ENCODE results near the gene ADD2.
"Not testable (repeated sequence)": the region's sequence is repeated elsewhere in the genome, so short reads cannot be mapped to it uniquely, and the experiment has no call there.

The ADD2 gene

GRCh38 chr2:70748002-70748784 lies 19.8 kb downstream of the ADD2 start:
- no peak for DNase-seq (ENCODE audit: low spot score)

- no peak for DNase-seq (ENCODE audit: low spot score)
These were observed 20.7 kb downstream of the ADD2 start for GRCh38 chr2:70747284-70747683.

- no peak for DNase-seq (ENCODE audit: low spot score)
These were observed 21.7 kb downstream of the ADD2 start for GRCh38 chr2:70746094-70746974.

- DNase-seq (ENCODE audit: low spot score): no peak
These were observed 22.6 kb downstream of the ADD2 start for GRCh38 chr2:70745276-70745825.

GRCh38 chr2:70744397-70744796 lies 23.6 kb downstream of the ADD2 start:
- no peak for DNase-seq (ENCODE audit: low spot score)

GRCh38 chr2:70743677-70744076 lies 24.3 kb downstream of the ADD2 start:
- DNase-seq (ENCODE audit: low spot score): no peak

GRCh38 chr2:70743068-70743467 lies 24.9 kb downstream of the ADD2 start:
- DNase-seq (ENCODE audit: low spot score): no peak

- DNase-seq (ENCODE audit: low spot score): not testable (repeated sequence)
These were observed 28.5 kb downstream of the ADD2 start for GRCh38 chr2:70739492-70739891.

GRCh38 chr2:70738159-70738558 lies 29.8 kb downstream of the ADD2 start:
- DNase-seq (ENCODE audit: low spot score): no peak

- DNase-seq (ENCODE audit: low spot score): no peak
These were observed 32.9 kb downstream of the ADD2 start for GRCh38 chr2:70735071-70735470.

GRCh38 chr2:70733646-70734180 lies 34.3 kb downstream of the ADD2 start:
- DNase-seq (ENCODE audit: low spot score): no peak

- no peak for DNase-seq (ENCODE audit: low spot score)
These were observed 35.0 kb downstream of the ADD2 start for GRCh38 chr2:70732766-70733645.

GRCh38 chr2:70730730-70731129 lies 37.3 kb downstream of the ADD2 start:
- DNase-seq (ENCODE audit: low spot score): no peak

GRCh38 chr2:70729647-70730046 lies 38.4 kb downstream of the ADD2 start:
- no peak for DNase-seq (ENCODE audit: low spot score)

GRCh38 chr2:70728128-70728527 lies 39.9 kb downstream of the ADD2 start:
- DNase-seq (ENCODE audit: low spot score): no peak

- DNase-seq (ENCODE audit: low spot score): no peak
These were observed 40.9 kb downstream of the ADD2 start for GRCh38 chr2:70726947-70727725.

- no peak for DNase-seq (ENCODE audit: low spot score)
These were observed 42.5 kb downstream of the ADD2 start for GRCh38 chr2:70725505-70725904.

GRCh38 chr2:70724366-70724765 lies 43.6 kb downstream of the ADD2 start:
- no peak for DNase-seq (ENCODE audit: low spot score)

GRCh38 chr2:70723286-70723885 lies 44.6 kb downstream of the ADD2 start:
- no peak for DNase-seq (ENCODE audit: low spot score)

- no peak for DNase-seq (ENCODE audit: low spot score)
These were observed 47.9 kb downstream of the ADD2 start for GRCh38 chr2:70720124-70720523.
